GM21825 (cell line): ENCODE results near the gene DNMT3A.

Experiments
- ATAC-seq: cut with Tn5 transposase; IDR thresholded peaks from one replicate; pipeline ENCODE4 v1.9.1; 2021; ENCODE audit warnings: mild to moderate bottlenecking, moderate library complexity; ENCODE audit not compliant: unreplicated experiment

DNMT3A gene

DNA sequence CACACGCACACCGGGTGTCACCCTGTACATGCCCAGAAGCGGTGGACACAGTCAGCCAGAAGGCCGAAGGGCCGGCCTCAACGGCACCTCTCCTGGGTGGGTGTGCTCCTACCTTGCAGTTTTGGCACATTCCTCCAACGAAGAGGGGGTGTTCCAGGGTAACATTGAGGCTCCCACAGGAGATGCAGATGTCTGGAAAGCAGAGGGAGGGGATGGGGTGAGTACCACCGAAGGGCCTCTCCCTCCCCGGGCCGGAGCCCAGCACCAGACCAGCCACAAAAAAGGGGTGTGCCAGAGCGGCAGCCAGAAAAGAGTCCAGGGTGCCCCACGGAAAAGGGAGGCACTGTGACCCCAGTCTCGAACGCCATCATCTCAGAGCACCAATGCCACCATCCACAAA lies 96.6 kb downstream of the DNMT3A start:
- ATAC-seq = no peak

GRCh38 chr2:25243995-25244394 lies 97.7 kb downstream of the DNMT3A start:
- no peak for ATAC-seq

- no peak for ATAC-seq
Measured at GRCh38 chr2:25241452-25241851, 100.3 kb downstream of the DNMT3A start.

DNA sequence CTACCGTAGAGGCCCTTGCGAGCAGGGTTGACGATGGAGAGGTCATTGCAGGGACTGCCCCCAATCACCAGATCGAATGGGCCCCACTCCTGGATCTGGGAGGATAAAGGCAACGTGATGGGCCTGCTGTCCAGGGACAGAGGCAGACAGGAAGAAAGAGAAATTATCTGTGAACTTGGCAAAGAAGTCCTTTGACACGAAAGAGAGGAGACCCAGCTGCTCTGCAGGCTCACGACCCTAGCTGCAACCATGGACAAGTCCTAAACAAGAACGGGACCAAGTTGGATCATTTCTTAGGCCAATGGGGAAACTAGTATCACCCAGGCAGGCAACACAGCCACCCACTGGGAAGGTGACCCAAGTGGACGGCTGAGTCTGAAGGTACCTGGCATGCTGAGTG lies 101.1 kb downstream of the DNMT3A start:
- no peak for ATAC-seq

GRCh38 chr2:25238920-25239319 lies 102.8 kb downstream of the DNMT3A start:
- ATAC-seq = no peak

DNA sequence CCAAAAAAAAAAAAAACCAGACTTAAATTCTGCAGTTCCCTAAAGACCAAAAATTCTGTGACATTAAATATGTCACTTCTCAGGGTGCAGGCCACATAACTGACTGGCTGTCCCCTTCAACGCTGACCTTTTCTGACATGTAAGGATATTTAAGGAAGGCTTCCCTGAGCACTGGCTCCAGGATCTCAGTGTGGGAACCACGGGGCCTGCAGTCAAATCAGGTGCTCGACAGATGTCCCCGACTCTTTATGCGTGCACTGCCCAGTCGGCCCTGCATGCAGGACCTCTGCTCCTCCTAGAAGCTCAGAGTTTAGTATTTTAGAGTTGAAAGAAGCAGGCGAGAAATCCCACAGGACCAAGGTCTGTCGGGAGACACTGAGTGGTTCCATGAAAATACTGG lies 104.0 kb downstream of the DNMT3A start:
- no peak for ATAC-seq

DNA sequence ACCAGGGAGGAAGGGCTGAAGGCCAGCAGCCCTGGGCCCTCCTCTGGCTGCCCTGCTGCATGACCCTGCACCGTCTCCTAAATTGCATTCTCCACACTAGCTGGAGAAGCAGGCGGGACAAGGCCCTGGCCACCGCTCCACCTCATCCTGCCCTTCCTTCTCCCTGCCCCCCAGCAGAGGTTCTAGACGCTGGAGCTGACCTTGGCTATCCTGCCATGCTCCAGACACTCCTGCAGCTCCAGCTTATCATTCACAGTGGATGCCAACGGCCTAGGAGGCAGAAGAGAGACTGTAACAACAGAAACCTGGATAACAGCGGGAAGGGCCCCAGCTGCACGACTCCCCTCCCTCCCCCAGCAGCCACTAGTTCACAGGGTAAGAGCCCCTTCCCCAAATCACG lies 105.0 kb downstream of the DNMT3A start:
- ATAC-seq = no peak

DNA sequence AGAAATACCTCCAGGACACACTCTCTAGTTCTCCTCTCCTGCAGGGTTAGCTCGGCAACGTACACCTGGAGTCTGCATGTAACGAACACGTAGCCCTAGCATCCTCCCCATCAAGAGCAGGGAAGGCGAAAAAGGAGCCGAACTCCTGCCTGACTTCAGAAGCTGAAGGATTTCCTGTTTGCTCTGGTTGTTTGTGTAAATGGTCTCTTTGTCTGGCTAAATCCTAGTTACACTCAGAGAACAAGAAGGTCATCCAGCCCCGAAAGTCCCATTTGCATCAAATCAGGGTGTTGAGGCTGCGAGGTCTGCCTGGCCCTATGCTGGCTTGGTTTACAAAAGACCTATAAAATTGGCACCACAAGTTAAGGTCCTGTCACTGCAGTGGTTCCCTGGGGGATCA lies 107.0 kb downstream of the DNMT3A start:
- no peak for ATAC-seq

GRCh38 chr2:25233916-25234605 lies 107.7 kb downstream of the DNMT3A start:
- no peak for ATAC-seq

DNA sequence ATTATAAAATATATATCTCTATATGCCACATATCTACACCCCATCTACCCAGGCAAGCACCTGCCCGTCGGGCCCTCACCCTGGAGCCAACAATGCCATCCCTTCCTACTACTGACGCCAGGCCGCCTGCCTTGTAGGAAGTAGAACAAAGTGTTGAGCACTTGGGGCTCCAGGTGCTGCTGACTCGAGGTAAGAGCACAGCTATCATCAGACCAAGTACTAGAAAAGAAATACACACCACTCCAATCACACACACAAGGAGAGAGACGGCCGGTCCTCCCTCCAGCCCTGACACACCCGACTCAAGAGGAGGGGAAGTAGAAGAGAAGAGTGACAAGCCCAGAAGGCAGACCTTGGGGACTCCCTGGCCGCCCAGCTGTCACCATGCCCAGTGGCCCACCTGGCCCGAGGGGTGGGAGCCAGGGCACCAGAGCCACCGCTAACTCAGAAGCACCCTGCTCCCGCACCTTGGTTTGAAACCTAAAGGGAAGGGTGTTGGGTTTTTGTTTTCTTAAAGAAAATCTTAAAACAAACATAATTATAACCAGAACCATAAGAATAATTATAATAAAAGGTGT lies 109.4 kb downstream of the DNMT3A start:
- no peak for ATAC-seq

DNA sequence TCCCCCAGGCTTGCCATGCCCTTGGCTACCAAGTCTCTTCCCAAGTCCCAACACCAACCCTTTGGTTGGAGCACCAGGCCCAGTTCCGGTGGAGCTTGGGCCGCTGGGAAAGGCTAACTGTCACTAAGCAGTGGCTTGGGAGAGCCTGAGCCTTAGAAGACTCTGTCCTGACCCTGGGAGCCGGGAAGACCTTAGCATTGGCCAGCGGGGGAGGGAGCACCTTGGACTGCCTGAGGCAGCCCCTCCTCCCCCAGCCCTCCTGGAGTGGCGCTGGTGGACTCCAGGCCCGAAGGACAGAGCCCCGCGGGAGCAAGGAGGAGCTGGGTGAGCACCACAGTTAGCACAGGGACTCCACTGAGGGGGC lies 110.8 kb downstream of the DNMT3A start:
- ATAC-seq = no peak

DNA sequence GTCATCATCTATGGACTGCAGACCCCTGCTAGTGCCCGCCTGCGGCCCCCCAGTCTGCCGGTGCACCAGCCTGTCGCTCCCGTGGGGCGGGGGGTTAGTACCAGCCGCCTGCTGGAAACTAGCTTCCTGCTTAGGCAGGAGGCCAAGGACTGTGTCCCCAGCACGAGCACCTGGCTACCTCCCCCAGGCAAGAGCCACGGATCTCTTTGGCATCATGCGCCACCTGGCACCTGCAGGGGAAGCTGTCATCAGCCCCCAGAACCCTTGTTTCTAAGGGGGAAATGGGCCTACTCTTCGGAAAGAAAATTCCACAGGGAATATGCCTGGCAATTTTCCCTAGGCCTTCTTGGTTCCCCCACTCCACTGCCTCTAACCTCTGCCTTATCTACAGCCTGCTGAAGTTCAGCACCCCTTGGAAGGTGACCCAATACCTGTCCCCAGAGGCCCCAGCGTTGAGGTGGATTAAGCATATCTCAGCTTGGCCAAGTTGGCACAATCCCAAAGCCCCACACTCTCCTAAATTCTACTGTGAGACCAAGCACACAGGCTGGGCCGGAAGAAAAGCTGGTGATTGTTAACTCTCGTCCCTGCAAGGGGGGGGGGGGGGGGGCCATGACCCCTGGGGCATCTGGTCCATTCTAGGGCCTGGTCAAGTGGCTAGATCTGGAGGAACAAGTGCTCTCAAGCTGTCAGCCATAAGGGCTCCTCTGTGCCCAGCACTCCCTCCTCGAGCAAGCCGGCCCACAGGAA lies 111.4 kb downstream of the DNMT3A start:
- no peak for ATAC-seq

- no peak for ATAC-seq
Measured at GRCh38 chr2:25229279-25230197, 112.2 kb downstream of the DNMT3A start.

- ATAC-seq = no peak
Measured at GRCh38 chr2:25228848-25229278, 112.9 kb downstream of the DNMT3A start.

GRCh38 chr2:25227576-25227975 lies 114.1 kb downstream of the DNMT3A start:
- ATAC-seq = no peak

DNA sequence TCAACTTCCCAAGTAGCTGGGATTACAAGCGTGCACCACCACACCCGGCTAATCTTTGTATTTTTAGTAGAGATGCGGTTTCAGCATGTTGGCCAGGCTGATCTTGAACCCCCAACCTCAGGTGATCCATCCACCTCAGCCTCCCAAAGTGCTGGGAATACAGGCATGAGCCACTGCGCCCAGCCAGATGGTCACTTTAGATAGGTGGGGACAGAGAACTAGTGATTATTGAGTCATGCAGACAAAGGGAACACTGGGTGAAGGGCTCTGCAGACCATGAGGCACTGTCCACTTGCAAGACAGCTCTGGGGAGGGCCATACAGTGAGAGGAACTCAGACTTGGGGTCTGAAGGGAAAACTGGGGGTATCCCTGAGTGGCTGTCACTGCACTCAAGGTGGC lies 114.9 kb downstream of the DNMT3A start:
- no peak for ATAC-seq

DNA sequence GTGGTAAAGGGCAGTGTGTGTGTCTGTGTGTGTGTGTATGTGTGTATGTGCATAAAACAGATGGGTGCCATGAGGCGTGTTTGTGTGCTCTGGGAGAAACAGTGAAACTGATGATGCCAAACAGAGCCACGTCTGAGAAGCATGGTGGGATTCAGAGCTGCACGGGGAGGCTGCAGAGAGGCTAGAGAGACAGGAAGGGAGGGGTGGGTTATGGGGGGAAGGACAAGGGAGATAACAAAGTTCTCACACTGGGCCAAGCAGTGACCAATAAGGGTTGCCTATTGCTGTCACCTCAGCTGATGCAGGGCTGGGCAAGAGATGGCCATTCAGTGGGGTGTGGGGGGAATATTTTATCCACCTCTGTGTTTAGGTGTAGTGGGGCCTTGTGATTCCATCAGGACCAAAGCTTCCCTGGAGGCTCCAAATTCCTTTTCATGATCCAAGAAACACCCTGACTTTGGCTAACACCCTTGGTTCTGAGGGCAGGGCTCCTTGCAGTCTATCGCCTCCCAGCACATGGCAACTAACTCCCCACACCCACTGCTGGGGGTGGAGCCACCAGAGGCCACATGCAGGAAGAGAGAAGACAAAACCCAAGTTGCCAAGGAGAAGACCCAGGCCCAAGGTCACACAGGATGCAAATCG lies 119.1 kb downstream of the DNMT3A start:
- no peak for ATAC-seq

DNA sequence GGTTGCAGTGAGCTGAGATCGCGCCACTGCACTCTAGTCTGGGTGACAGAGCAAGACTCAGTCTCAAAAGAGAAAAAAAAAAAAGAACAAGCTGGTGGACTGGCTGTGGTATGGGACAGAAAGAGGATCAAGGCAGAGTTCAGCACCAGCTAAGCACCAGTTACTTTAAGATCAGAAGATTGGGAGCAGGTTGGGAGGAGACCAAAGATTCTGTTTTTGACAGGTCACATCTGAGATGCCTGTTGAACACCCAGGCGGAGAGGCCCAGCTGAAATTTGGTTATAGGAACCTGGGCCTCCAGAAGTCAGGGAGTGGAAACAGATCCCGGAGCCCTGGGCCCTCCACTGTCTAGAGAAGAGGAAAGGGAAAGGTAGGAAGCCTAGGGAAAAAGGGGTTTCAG lies 120.1 kb downstream of the DNMT3A start:
- no peak for ATAC-seq

DNA sequence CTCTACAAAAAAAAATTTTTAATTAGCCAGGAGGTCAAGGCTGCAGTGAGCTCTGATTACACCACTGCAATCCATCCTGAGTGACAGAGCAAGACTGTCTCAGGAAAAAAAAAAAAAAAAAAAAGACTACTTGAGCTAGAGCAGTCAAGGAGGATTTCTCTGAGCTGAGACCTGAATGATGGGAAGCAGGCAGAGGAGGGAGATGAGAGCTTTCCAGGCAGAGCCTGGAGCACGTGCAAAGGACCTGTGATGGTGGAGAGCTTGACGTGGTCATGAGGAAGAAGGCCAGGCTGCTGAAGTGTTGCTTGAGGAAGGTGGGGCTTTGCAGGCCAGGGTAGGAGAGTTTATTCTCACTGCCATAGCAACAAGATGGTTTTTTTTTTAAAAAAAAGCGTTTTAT lies 121.4 kb downstream of the DNMT3A start:
- ATAC-seq = no peak

DNA sequence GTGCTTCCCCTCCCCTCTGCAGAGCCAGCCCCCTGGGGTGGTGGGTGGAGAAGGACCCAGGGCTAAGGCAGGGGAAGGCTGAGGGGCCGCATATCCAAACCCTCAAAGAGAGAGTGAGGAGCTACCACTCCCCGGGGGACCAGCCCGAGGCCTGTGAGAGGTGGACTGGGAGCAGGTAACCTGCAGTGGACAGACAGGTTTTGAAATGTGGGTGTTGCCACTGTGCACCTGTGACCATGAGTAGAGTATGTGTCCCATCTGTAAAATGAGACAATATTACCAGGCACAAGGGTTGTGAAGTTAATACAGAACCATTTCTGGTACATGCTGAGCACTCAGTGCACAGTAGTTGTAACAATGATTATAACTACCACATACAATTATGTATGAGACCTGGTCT lies 122.1 kb downstream of the DNMT3A start:
- ATAC-seq = no peak

DNA sequence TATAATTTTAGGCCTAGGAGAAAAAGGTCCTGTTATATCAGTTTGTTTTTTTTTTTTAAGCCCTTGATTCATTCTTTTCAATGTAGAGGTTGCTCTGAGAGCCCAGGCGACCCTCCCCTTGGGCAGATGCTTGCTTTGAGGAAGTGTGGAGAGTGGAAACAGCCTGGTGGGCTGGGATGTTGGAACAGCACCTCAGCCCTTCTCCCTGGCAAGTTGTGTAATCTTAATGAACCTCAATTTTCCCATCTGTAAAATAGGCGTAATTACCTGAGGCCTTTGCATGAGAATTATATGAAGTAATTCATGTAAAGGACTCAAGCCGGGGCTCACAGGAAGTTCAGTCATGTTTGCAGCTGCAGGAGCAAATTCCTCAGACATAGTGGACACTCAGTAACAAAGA lies 123.6 kb downstream of the DNMT3A start:
- ATAC-seq = no peak
